Neural crest cell (in vitro differentiated cells): Measurements from ENCODE around the gene ARHGEF2. TPM values are rescaled to one million over a fixed set of nuclear protein-coding genes. Genes with fewer than 3 reads are reported as not detected.

Source experiments
- DNase-seq: peaks from one replicate; pipeline ENCODE4 v3.0.0; 2021; ENCODE audit warnings: low read depth, mixed read lengths, low spot score
- H3K27ac Mint-ChIP-seq: one replicate; pipeline ENCODE4 v1.8.0; 2021; ENCODE audit warnings: mild to moderate bottlenecking, mixed read lengths; ENCODE audit not compliant: unreplicated experiment
- H3K27me3 Mint-ChIP-seq: 2 replicates; pipeline ENCODE4 v1.8.0; 2021; ENCODE audit warnings: low read depth, mild to moderate bottlenecking, mixed read lengths
- H3K36me3 Mint-ChIP-seq: 2 replicates; pipeline ENCODE4 v1.8.0; 2021; ENCODE audit warnings: low read depth, mild to moderate bottlenecking, mixed read lengths
- H3K4me1 Mint-ChIP-seq: 2 replicates; pipeline ENCODE4 v1.8.0; 2021; ENCODE audit warnings: mixed read lengths
- H3K4me3 Mint-ChIP-seq: one replicate; pipeline ENCODE4 v1.8.0; 2021; ENCODE audit warnings: mild to moderate bottlenecking, mixed read lengths
- H3K9me3 Mint-ChIP-seq: 2 replicates; pipeline ENCODE4 v1.8.0; 2021; ENCODE audit warnings: mixed read lengths
- long read RNA-seq: library from polyadenylated mRNA; unstranded; transcript quantifications from one replicate; pipeline ENCODE4 v2.0.0, GENCODE V29; 2020
- total RNA-seq: library from RNA; stranded (reverse); gene quantifications from 2 replicates; pipeline ENCODE4 v1.2.1, GENCODE V29; 2021
- TF ChIP-seq, protein P1 (sequence below): fragments of 200-600 bp; sonication (generic); conservative IDR thresholded peaks from 2 replicates; pipeline ENCODE4 v1.5.0; 2021; ENCODE audit warnings: antibody characterized with exemption, mild to moderate bottlenecking

The ARHGEF2 gene
- 97.6 and 101 TPM in 2 replicates for total RNA-seq
- long read RNA-seq, partial matches to known transcripts, result 0 of 3 reads
- long read RNA-seq, other reads (novel, unspliced or antisense), result 3 of 3 reads

DNA sequence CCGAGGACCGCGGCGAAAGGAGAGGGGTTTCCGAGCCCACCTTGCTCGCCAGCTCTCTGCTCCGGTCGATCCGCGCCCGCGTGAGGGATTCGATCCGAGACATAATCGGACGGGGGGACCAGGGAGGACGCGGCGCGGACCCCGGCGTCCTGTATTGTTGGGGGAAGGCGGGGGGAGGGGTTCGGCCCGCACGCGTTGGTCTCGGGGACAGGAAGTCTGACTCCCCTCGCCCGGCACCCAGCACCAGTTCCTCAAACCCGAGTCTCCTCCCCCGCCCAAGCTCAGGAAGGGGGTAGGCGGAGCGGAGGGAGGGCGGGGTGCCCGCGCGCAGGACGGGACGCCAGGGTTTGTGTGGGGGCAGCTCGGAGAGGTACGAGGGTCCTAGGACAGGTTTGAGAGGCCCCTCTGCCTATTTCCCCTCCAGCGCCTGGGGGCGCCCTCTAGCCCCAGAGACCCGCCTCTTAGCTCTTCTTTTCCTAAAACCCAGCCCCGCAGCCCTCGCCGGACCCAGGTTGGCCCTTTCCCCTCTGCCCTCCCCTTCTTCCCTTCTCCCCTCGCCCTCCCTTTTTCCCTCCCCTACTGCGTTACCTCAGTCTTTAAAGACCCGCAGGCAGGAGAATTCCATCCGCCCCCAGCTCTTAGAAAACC lies at the start of gene ARHGEF2:
ARHGEF2 (minus strand) TSS at position 223 of the 648 bp plus-strand sequence; CDS start at position 103, 120 bp downstream.
- Mint-ChIP-seq H3K4me3 (peak within 1 kb of the TSS; percentile 98), H3K36me3 (no peaks in the 10 kb centered on the region), H3K9me3 (no peaks in the 10 kb centered on the region), H3K27ac (peak within 1 kb of the TSS; percentile 98), H3K4me1 (peaks cover 80% of the 10 kb centered on the region), H3K27me3 (no peaks in the 10 kb centered on the region)
- TF ChIP-seq, protein P1, sequence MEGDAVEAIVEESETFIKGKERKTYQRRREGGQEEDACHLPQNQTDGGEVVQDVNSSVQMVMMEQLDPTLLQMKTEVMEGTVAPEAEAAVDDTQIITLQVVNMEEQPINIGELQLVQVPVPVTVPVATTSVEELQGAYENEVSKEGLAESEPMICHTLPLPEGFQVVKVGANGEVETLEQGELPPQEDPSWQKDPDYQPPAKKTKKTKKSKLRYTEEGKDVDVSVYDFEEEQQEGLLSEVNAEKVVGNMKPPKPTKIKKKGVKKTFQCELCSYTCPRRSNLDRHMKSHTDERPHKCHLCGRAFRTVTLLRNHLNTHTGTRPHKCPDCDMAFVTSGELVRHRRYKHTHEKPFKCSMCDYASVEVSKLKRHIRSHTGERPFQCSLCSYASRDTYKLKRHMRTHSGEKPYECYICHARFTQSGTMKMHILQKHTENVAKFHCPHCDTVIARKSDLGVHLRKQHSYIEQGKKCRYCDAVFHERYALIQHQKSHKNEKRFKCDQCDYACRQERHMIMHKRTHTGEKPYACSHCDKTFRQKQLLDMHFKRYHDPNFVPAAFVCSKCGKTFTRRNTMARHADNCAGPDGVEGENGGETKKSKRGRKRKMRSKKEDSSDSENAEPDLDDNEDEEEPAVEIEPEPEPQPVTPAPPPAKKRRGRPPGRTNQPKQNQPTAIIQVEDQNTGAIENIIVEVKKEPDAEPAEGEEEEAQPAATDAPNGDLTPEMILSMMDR, result peak; percentile 50
- peak; percentile 55 for DNase-seq

GRCh38 chr1:156026588-156026987 lies 48.2 kb upstream of the ARHGEF2 start:
- Mint-ChIP-seq H3K36me3 (no peaks in the 10 kb centered on the region), H3K9me3 (no peaks in the 10 kb centered on the region), H3K27me3 (no peaks in the 10 kb centered on the region), H3K27ac (no peak overlapping the region), H3K4me1 (peaks cover 24% of the 10 kb centered on the region), H3K4me3 (no peak overlapping the region)
- TF ChIP-seq, protein P1, result no peak
- DNase-seq, result no peak

GRCh38 chr1:156025876-156026275 lies 47.5 kb upstream of the ARHGEF2 start:
- H3K4me1 Mint-ChIP-seq, result peaks cover 26% of the 10 kb centered on the region
- no peak overlapping the region for H3K27ac Mint-ChIP-seq
- H3K9me3 Mint-ChIP-seq, result no peaks in the 10 kb centered on the region
- peak overlapping the region; percentile 54 for H3K4me3 Mint-ChIP-seq
- TF ChIP-seq, protein P1, result peak; percentile 71
- H3K27me3 Mint-ChIP-seq, result no peaks in the 10 kb centered on the region
- DNase-seq, result peak; percentile 62
- H3K36me3 Mint-ChIP-seq, result no peaks in the 10 kb centered on the region

GRCh38 chr1:156024801-156025200 lies 46.5 kb upstream of the ARHGEF2 start:
- Mint-ChIP-seq H3K4me1 (peaks cover 35% of the 10 kb centered on the region), H3K4me3 (no peak overlapping the region), H3K27ac (no peak overlapping the region), H3K9me3 (no peaks in the 10 kb centered on the region), H3K36me3 (peaks cover under 1% of the 10 kb centered on the region), H3K27me3 (no peaks in the 10 kb centered on the region)
- DNase-seq, result no peak
- TF ChIP-seq, protein P1, result no peak

DNA sequence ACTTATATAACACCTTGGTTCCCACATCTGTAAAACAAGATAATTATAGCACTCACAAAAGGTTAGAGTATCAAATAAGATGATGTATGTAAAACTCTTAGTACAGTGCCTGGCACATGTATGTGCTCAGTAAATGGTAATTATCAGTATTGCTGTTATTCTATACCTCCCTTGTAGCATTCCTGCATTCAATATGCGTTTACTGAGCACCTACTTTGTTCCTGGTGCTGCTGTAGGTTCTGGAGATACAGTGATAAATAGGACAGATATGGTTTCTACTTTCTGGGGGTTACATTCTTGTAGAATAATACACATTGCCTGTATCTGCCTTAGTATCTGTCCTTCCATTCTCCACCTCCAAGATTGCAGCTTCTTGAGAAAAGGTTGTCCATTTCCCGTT lies 43.6 kb upstream of the ARHGEF2 start:
- peak overlapping the region; percentile 43 for H3K4me3 Mint-ChIP-seq
- no peak for DNase-seq
- peaks cover 41% of the 10 kb centered on the region for H3K4me1 Mint-ChIP-seq
- no peak overlapping the region for H3K27ac Mint-ChIP-seq
- no peaks in the 10 kb centered on the region for H3K9me3 Mint-ChIP-seq
- TF ChIP-seq, protein P1, result no peak
- H3K36me3 Mint-ChIP-seq, result peaks cover 10% of the 10 kb centered on the region
- no peaks in the 10 kb centered on the region for H3K27me3 Mint-ChIP-seq
